Activated T-cell treated with anti-CD3 and anti-CD28 coated beads, Interleukin-2, amount 50 U/mL, for 24 hours (primary cell): ENCODE measurements around the gene DPF1.

Source experiments
- DNase-seq: peaks from one replicate; pipeline ENCODE4 v3.0.0-alpha.2; 2020
- H3K27ac Mint-ChIP-seq: 2 replicates; pipeline ENCODE4 v1.8.0; 2020; ENCODE audit warnings: mild to moderate bottlenecking, mixed read lengths
- H3K27me3 Mint-ChIP-seq: 2 replicates; pipeline ENCODE4 v1.8.0; 2020; ENCODE audit warnings: mixed read lengths
- H3K36me3 Mint-ChIP-seq: 2 replicates; pipeline ENCODE4 v1.8.0; 2020; ENCODE audit warnings: low read depth, mixed read lengths
- H3K4me1 Mint-ChIP-seq: 2 replicates; pipeline ENCODE4 v1.8.0; 2020; ENCODE audit warnings: low read depth, mixed read lengths
- H3K4me3 Mint-ChIP-seq: 2 replicates; pipeline ENCODE4 v1.8.0; 2020; ENCODE audit warnings: mild to moderate bottlenecking, moderate library complexity, mixed read lengths
- H3K9me3 Mint-ChIP-seq: 2 replicates; pipeline ENCODE4 v1.8.0; 2020; ENCODE audit warnings: mixed read lengths

The DPF1 gene

GRCh38 chr19:38203197-38203596 is 20.8 kb downstream of the DPF1 start:
- Mint-ChIP-seq H3K4me1 (no peaks in the 10 kb centered on the region), H3K9me3 (no peaks in the 10 kb centered on the region), H3K4me3 (no peak overlapping the region), H3K27ac (no peak overlapping the region), H3K27me3 (peaks cover under 1% of the 10 kb centered on the region), H3K36me3 (peaks cover 30% of the 10 kb centered on the region)
- DNase-seq: no peak

- no peak overlapping the region for H3K27ac Mint-ChIP-seq
- H3K9me3 Mint-ChIP-seq: no peaks in the 10 kb centered on the region
- H3K4me3 Mint-ChIP-seq: no peak overlapping the region
- DNase-seq: no peak
- H3K27me3 Mint-ChIP-seq: no peaks in the 10 kb centered on the region
- peaks cover 30% of the 10 kb centered on the region for H3K36me3 Mint-ChIP-seq
- no peaks in the 10 kb centered on the region for H3K4me1 Mint-ChIP-seq
Observed at GRCh38 chr19:38202504-38202903, 21.5 kb downstream of the DPF1 start.

- peaks cover 29% of the 10 kb centered on the region for H3K36me3 Mint-ChIP-seq
- no peak overlapping the region for H3K27ac Mint-ChIP-seq
- no peaks in the 10 kb centered on the region for H3K27me3 Mint-ChIP-seq
- H3K4me1 Mint-ChIP-seq: no peaks in the 10 kb centered on the region
- H3K4me3 Mint-ChIP-seq: no peak overlapping the region
- peak; percentile 25 for DNase-seq
- H3K9me3 Mint-ChIP-seq: no peaks in the 10 kb centered on the region
Observed at GRCh38 chr19:38201731-38202130, 22.3 kb downstream of the DPF1 start.

GRCh38 chr19:38199340-38199739 is 24.7 kb downstream of the DPF1 start:
- peaks cover 34% of the 10 kb centered on the region for H3K36me3 Mint-ChIP-seq
- no peak overlapping the region for H3K27ac Mint-ChIP-seq
- no peak overlapping the region for H3K4me3 Mint-ChIP-seq
- H3K4me1 Mint-ChIP-seq: no peaks in the 10 kb centered on the region
- H3K9me3 Mint-ChIP-seq: no peaks in the 10 kb centered on the region
- no peak for DNase-seq
- no peaks in the 10 kb centered on the region for H3K27me3 Mint-ChIP-seq

- no peak overlapping the region for H3K4me3 Mint-ChIP-seq
- H3K27me3 Mint-ChIP-seq: no peaks in the 10 kb centered on the region
- DNase-seq: no peak
- H3K9me3 Mint-ChIP-seq: no peaks in the 10 kb centered on the region
- H3K4me1 Mint-ChIP-seq: no peaks in the 10 kb centered on the region
- H3K36me3 Mint-ChIP-seq: peaks cover 31% of the 10 kb centered on the region
- no peak overlapping the region for H3K27ac Mint-ChIP-seq
Observed at GRCh38 chr19:38197937-38198704, 25.9 kb downstream of the DPF1 start.

GRCh38 chr19:38196948-38197656 is 26.9 kb downstream of the DPF1 start:
- Mint-ChIP-seq H3K27me3 (no peaks in the 10 kb centered on the region), H3K27ac (no peak overlapping the region), H3K36me3 (peaks cover 26% of the 10 kb centered on the region), H3K4me3 (no peak overlapping the region), H3K4me1 (no peaks in the 10 kb centered on the region), H3K9me3 (no peaks in the 10 kb centered on the region)
- DNase-seq: no peak

GRCh38 chr19:38196245-38196837 is 27.7 kb downstream of the DPF1 start:
- Mint-ChIP-seq H3K27me3 (no peaks in the 10 kb centered on the region), H3K36me3 (peaks cover 27% of the 10 kb centered on the region), H3K4me1 (no peaks in the 10 kb centered on the region), H3K27ac (no peak overlapping the region), H3K9me3 (no peaks in the 10 kb centered on the region), H3K4me3 (no peak overlapping the region)
- no peak for DNase-seq

GRCh38 chr19:38195237-38195636 is 28.8 kb downstream of the DPF1 start:
- Mint-ChIP-seq H3K27me3 (no peaks in the 10 kb centered on the region), H3K36me3 (peaks cover 24% of the 10 kb centered on the region), H3K4me3 (no peak overlapping the region), H3K9me3 (no peaks in the 10 kb centered on the region), H3K4me1 (peaks cover 1% of the 10 kb centered on the region), H3K27ac (no peak overlapping the region)
- DNase-seq: no peak

GRCh38 chr19:38194061-38194701 is 29.8 kb downstream of the DPF1 start:
- Mint-ChIP-seq H3K9me3 (no peaks in the 10 kb centered on the region), H3K36me3 (peaks cover 25% of the 10 kb centered on the region), H3K4me1 (peaks cover 7% of the 10 kb centered on the region), H3K27me3 (no peaks in the 10 kb centered on the region), H3K4me3 (no peak overlapping the region), H3K27ac (no peak overlapping the region)
- no peak for DNase-seq

- no peaks in the 10 kb centered on the region for H3K9me3 Mint-ChIP-seq
- no peak overlapping the region for H3K4me3 Mint-ChIP-seq
- no peak for DNase-seq
- no peak overlapping the region for H3K27ac Mint-ChIP-seq
- peaks cover 9% of the 10 kb centered on the region for H3K4me1 Mint-ChIP-seq
- peaks cover 21% of the 10 kb centered on the region for H3K36me3 Mint-ChIP-seq
- H3K27me3 Mint-ChIP-seq: no peaks in the 10 kb centered on the region
Observed at GRCh38 chr19:38193445-38193844, 30.6 kb downstream of the DPF1 start.

- peaks cover 21% of the 10 kb centered on the region for H3K36me3 Mint-ChIP-seq
- H3K27me3 Mint-ChIP-seq: no peaks in the 10 kb centered on the region
- no peaks in the 10 kb centered on the region for H3K9me3 Mint-ChIP-seq
- no peak for DNase-seq
- peaks cover 9% of the 10 kb centered on the region for H3K4me1 Mint-ChIP-seq
- no peak overlapping the region for H3K4me3 Mint-ChIP-seq
- H3K27ac Mint-ChIP-seq: no peak overlapping the region
Observed at GRCh38 chr19:38191747-38192146, 32.3 kb downstream of the DPF1 start.

- peaks cover 20% of the 10 kb centered on the region for H3K36me3 Mint-ChIP-seq
- H3K27ac Mint-ChIP-seq: no peak overlapping the region
- peaks cover 9% of the 10 kb centered on the region for H3K4me1 Mint-ChIP-seq
- no peaks in the 10 kb centered on the region for H3K27me3 Mint-ChIP-seq
- H3K9me3 Mint-ChIP-seq: no peaks in the 10 kb centered on the region
- no peak for DNase-seq
- no peak overlapping the region for H3K4me3 Mint-ChIP-seq
Observed at GRCh38 chr19:38190793-38191192, 33.2 kb downstream of the DPF1 start.

GRCh38 chr19:38190061-38190460 is 34.0 kb downstream of the DPF1 start:
- no peaks in the 10 kb centered on the region for H3K9me3 Mint-ChIP-seq
- peak overlapping the region; percentile 50 for H3K27ac Mint-ChIP-seq
- peaks cover 9% of the 10 kb centered on the region for H3K4me1 Mint-ChIP-seq
- H3K36me3 Mint-ChIP-seq: peaks cover 20% of the 10 kb centered on the region
- no peak overlapping the region for H3K4me3 Mint-ChIP-seq
- H3K27me3 Mint-ChIP-seq: no peaks in the 10 kb centered on the region
- DNase-seq: peak; percentile 36

- DNase-seq: no peak
- H3K27me3 Mint-ChIP-seq: no peaks in the 10 kb centered on the region
- H3K4me3 Mint-ChIP-seq: no peak overlapping the region
- H3K4me1 Mint-ChIP-seq: peaks cover 9% of the 10 kb centered on the region
- H3K36me3 Mint-ChIP-seq: peaks cover 35% of the 10 kb centered on the region
- no peak overlapping the region for H3K27ac Mint-ChIP-seq
- H3K9me3 Mint-ChIP-seq: peaks cover 4% of the 10 kb centered on the region
Observed at GRCh38 chr19:38185562-38185961, 38.5 kb downstream of the DPF1 start.
